H1 (cell line): ENCODE results near the gene SHISA9. TPM values are rescaled to one million over a fixed set of nuclear protein-coding genes. Genes with fewer than 3 reads are reported as not detected.

Experiments used
- CTCF ChIA-PET: fragments of 300-600 bp; sonication (Branson Sonifier 250); formaldehyde crosslinking; loops from one replicate; lab custom pipeline; 2021; ENCODE audit not compliant: partially characterized antibody; lab: Charles Lee
- POLR2A ChIA-PET: fragments of 300-600 bp; sonication (Branson Sonifier 250); formaldehyde crosslinking; loops from one replicate; lab custom pipeline; 2021; ENCODE audit warnings: inconsistent platforms; ENCODE audit not compliant: partially characterized antibody; lab: Charles Lee
- DNase-seq, 2 experiments: peaks; one replicate each; pipeline versions ENCODE4 v3.0.0 to v3.0.0-alpha.2; 2010 to 2022; ENCODE audit warnings: low spot score in 2 of 2, low read depth in 1 of 2, mixed read lengths in 1 of 2
- FAIRE-seq: peaks from 2 replicates; lab custom pipeline; 2011; peaks lifted over from hg19 to GRCh38; lab: Jason Lieb, UNC
- H2AFZ ChIP-seq: 2 replicates; pipeline ENCODE4 v1.8.1; 2012; ENCODE audit warnings: low read length, inconsistent platforms
- H2AK5ac ChIP-seq: 2 replicates; pipeline ENCODE4 v1.6.1; 2013; ENCODE audit warnings: low read depth, low read length
- H2BK120ac ChIP-seq: replicated peaks from 2 replicates; pipeline ENCODE3; 2013; ENCODE audit warnings: low read depth, low read length, inconsistent platforms
- H2BK12ac ChIP-seq: 2 replicates; pipeline ENCODE4 v1.6.1; 2013; ENCODE audit warnings: low read depth, low read length
- H2BK15ac ChIP-seq: 2 replicates; pipeline ENCODE4 v1.6.1; 2013; ENCODE audit warnings: low read length
- H2BK20ac ChIP-seq: 2 replicates; pipeline ENCODE4 v1.6.1; 2013; ENCODE audit warnings: low read length
- H2BK5ac ChIP-seq: 2 replicates; pipeline ENCODE4 v1.6.1; 2013; ENCODE audit warnings: low read depth, low read length
- H3K14ac ChIP-seq: 2 replicates; pipeline ENCODE4 v1.6.1; 2013; ENCODE audit warnings: inconsistent platforms; ENCODE audit not compliant: insufficient read length
- H3K18ac ChIP-seq: 2 replicates; pipeline ENCODE4 v1.6.1; 2013; ENCODE audit warnings: low read length; ENCODE audit errors: extremely low read depth
- H3K23ac ChIP-seq: 2 replicates; pipeline ENCODE4 v1.6.1; 2013; ENCODE audit warnings: inconsistent platforms; ENCODE audit not compliant: insufficient read length
- H3K23me2 ChIP-seq: 2 replicates; pipeline ENCODE4 v1.6.1; 2013; ENCODE audit warnings: low read depth, low read length
- H3K27ac ChIP-seq: 2 replicates; pipeline ENCODE4 v1.6.1; 2011; ENCODE audit warnings: low read depth, low read length, inconsistent platforms
- H3K27me3 ChIP-seq, 4 experiments: replicated peaks in 1 of 4; 1 replicate in 1 of 4; 2 replicates in 3 of 4; pipeline versions ENCODE4 v1.6.1 to v1.8.1; 2011 to 2013; ENCODE audit warnings: low read length in 3 of 4, mild to moderate bottlenecking in 3 of 4, inconsistent platforms in 2 of 4, mixed read lengths in 2 of 4, moderate library complexity in 1 of 4; ENCODE audit not compliant: control insufficient read depth in 3 of 4, insufficient read depth in 3 of 4; ENCODE audit errors: extremely low read depth in 1 of 4
- H3K36me3 ChIP-seq, 4 experiments: 2 replicates each; pipeline versions ENCODE4 v1.6.1 to v1.8.1; 2011 to 2013; ENCODE audit warnings: mild to moderate bottlenecking in 4 of 4, low read length in 3 of 4, moderate library complexity in 2 of 4, control low read depth in 1 of 4, inconsistent platforms in 1 of 4; ENCODE audit not compliant: insufficient read depth in 4 of 4, control insufficient read depth in 2 of 4
- H3K4ac ChIP-seq: replicated peaks from 2 replicates; pipeline ENCODE3; 2013; ENCODE audit warnings: low read length, low read depth, mixed read lengths, inconsistent platforms; ENCODE audit not compliant: insufficient read length
- H3K4me1 ChIP-seq, 4 experiments: replicated peaks in 1 of 4; 1 replicate in 1 of 4; 2 replicates in 3 of 4; pipeline versions ENCODE4 v1.6.1 to v1.8.1; 2011 to 2013; ENCODE audit warnings: low read length in 3 of 4, inconsistent platforms in 2 of 4, mixed read lengths in 1 of 4; ENCODE audit not compliant: insufficient read depth in 4 of 4, control insufficient read depth in 3 of 4
- H3K4me2 ChIP-seq, 2 experiments: 2 replicates each; pipeline versions ENCODE4 v1.6.1 to v1.8.1; 2011 to 2013; ENCODE audit warnings: low read depth in 2 of 2, low read length in 2 of 2, control low read depth in 1 of 2, inconsistent platforms in 1 of 2, mild to moderate bottlenecking in 1 of 2; ENCODE audit not compliant: insufficient read depth in 1 of 2
- H3K4me3 ChIP-seq, 4 experiments: fragments of 200-600, 300-600 bp in 1 of 4; sonication (generic), shearing (Covaris generic), sonication (Bioruptor Twin) in 1 of 4; 2 replicates each; pipeline versions ENCODE4 v1.5.1 to v1.8.1; 2011 to 2016; ENCODE audit warnings: low read length in 4 of 4, low read depth in 3 of 4, control low read depth in 2 of 4, inconsistent platforms in 2 of 4, mild to moderate bottlenecking in 2 of 4, mixed read lengths in 1 of 4, moderate library complexity in 1 of 4; ENCODE audit not compliant: insufficient read depth in 2 of 4; ENCODE audit errors: extremely low read depth in 1 of 4
- H3K56ac ChIP-seq: replicated peaks from 2 replicates; pipeline ENCODE3; 2013; ENCODE audit warnings: low read depth, mild to moderate bottlenecking, mixed read lengths, low read length, inconsistent platforms; ENCODE audit not compliant: insufficient read length
- H3K79me1 ChIP-seq: 2 replicates; pipeline ENCODE4 v1.6.1; 2013; ENCODE audit warnings: low read depth, low read length, control low read depth
- H3K79me2 ChIP-seq, 2 experiments: 2 replicates each; pipeline versions ENCODE4 v1.6.1 to v1.8.1; 2012 to 2013; ENCODE audit warnings: low read length in 2 of 2, mild to moderate bottlenecking in 2 of 2, inconsistent platforms in 1 of 2; ENCODE audit not compliant: insufficient read depth in 2 of 2, control insufficient read depth in 1 of 2
- H3K9ac ChIP-seq, 4 experiments: replicated peaks in 1 of 4; 1 replicate in 1 of 4; 2 replicates in 3 of 4; pipeline versions ENCODE4 v1.6.1 to v1.8.1; 2011 to 2013; ENCODE audit warnings: low read depth in 3 of 4, low read length in 3 of 4, control low read depth in 2 of 4, mild to moderate bottlenecking in 2 of 4, moderate library complexity in 2 of 4, inconsistent platforms in 1 of 4; ENCODE audit errors: extremely low read depth in 1 of 4
- H3K9me3 ChIP-seq, 2 experiments: 2 replicates each; pipeline versions ENCODE4 v1.6.1 to v1.8.1; 2012 to 2013; ENCODE audit warnings: mild to moderate bottlenecking in 2 of 2, moderate library complexity in 2 of 2, control low read depth in 1 of 2, inconsistent platforms in 1 of 2, low read depth in 1 of 2, low read length in 1 of 2, mixed read lengths in 1 of 2; ENCODE audit not compliant: insufficient read depth in 2 of 2
- H4K20me1 ChIP-seq, 2 experiments: replicated peaks in 1 of 2; 2 replicates each; pipeline versions ENCODE3 to v1.8.1; 2011 to 2013; ENCODE audit warnings: inconsistent platforms in 2 of 2, low read length in 2 of 2, mild to moderate bottlenecking in 1 of 2; ENCODE audit not compliant: insufficient read depth in 2 of 2, control insufficient read depth in 1 of 2
- H4K5ac ChIP-seq: 2 replicates; pipeline ENCODE4 v1.6.1; 2013; ENCODE audit warnings: low read length, low read depth, mixed read lengths, inconsistent platforms; ENCODE audit not compliant: insufficient read length
- H4K8ac ChIP-seq: 2 replicates; pipeline ENCODE4 v1.8.0; 2013; ENCODE audit warnings: mild to moderate bottlenecking, moderate library complexity, low read length, inconsistent platforms; ENCODE audit not compliant: insufficient read depth; ENCODE audit errors: extremely low read depth
- H4K91ac ChIP-seq: replicated peaks from 2 replicates; pipeline ENCODE3; 2013; ENCODE audit warnings: low read length, mixed read lengths, inconsistent platforms; ENCODE audit not compliant: insufficient read length
- BACH1 ChIP-seq: IDR thresholded peaks from 2 replicates; pipeline ENCODE4 v1.6.1; 2012; ENCODE audit warnings: low read length, improper control_type of control experiment
- BCL11A ChIP-seq, 2 experiments: IDR thresholded peaks; one replicate each; pipeline ENCODE4 v1.6.1; 2011; ENCODE audit warnings: low read depth in 2 of 2, low read length in 2 of 2, mild to moderate bottlenecking in 2 of 2
- CEBPB ChIP-seq: IDR thresholded peaks from 2 replicates; pipeline ENCODE4 v1.6.1; 2012; ENCODE audit warnings: low read depth, low read length
- CTBP2 ChIP-seq: IDR thresholded peaks from 2 replicates; pipeline ENCODE4 v1.7.0; 2011; ENCODE audit warnings: borderline replicate concordance, mild to moderate bottlenecking, moderate library complexity, mixed read lengths, low read length; ENCODE audit not compliant: insufficient read depth, insufficient read length
- HDAC2 ChIP-seq, 2 experiments: fragments of 300-600 bp in 1 of 2; sonication (generic) in 1 of 2; IDR thresholded peaks; 2 replicates each; pipeline ENCODE4 v1.6.1; 2011 to 2012; ENCODE audit warnings: low read depth in 2 of 2, low read length in 2 of 2, mild to moderate bottlenecking in 2 of 2, moderate library complexity in 2 of 2, borderline replicate concordance in 1 of 2, inconsistent platforms in 1 of 2
- JUND ChIP-seq: IDR thresholded peaks from 2 replicates; pipeline ENCODE4 v1.6.1; 2011; ENCODE audit warnings: mild to moderate bottlenecking, improper control_type of control experiment, low read length
- NRF1 ChIP-seq: IDR thresholded peaks from 2 replicates; pipeline ENCODE4 v1.6.1; 2011; ENCODE audit warnings: mild to moderate bottlenecking, low read depth, low read length, improper control_type of control experiment
- POLR2A ChIP-seq, 2 experiments: IDR thresholded peaks; 1 replicate in 1 of 2; 2 replicates in 1 of 2; pipeline ENCODE4 v1.6.1; 2011; ENCODE audit warnings: low read depth in 2 of 2, low read length in 2 of 2, mild to moderate bottlenecking in 2 of 2; ENCODE audit errors: control extremely low read depth in 1 of 2
- POLR2AphosphoS5 ChIP-seq: IDR thresholded peaks from 2 replicates; pipeline ENCODE4 v1.6.1; 2011; ENCODE audit warnings: low read depth, low read length
- SIN3A ChIP-seq, 2 experiments: IDR thresholded peaks in 1 of 2; conservative IDR thresholded peaks in 1 of 2; 2 replicates each; pipeline ENCODE4 v1.6.1; 2011 to 2012; ENCODE audit warnings: low read length in 2 of 2, improper control_type of control experiment in 1 of 2, low read depth in 1 of 2, mild to moderate bottlenecking in 1 of 2
- SIX5 ChIP-seq: IDR thresholded peaks from 2 replicates; pipeline ENCODE4 v1.6.1; 2011; ENCODE audit warnings: mild to moderate bottlenecking, low read depth, low read length
- SP4 ChIP-seq: IDR thresholded peaks from 2 replicates; pipeline ENCODE4 v1.6.1; 2012; ENCODE audit warnings: low read length, inconsistent platforms
- SRF ChIP-seq: IDR thresholded peaks from 2 replicates; pipeline ENCODE4 v1.6.1; 2011; ENCODE audit warnings: mild to moderate bottlenecking, low read depth, low read length, moderate library complexity
- WGBS, 2 experiments: shearing (Covaris generic) in 1 of 2; methylation state at CpG; one replicate each; pipeline versions ENCODE4 v1.1.6 to v1.1.7; 2013 to 2015; ENCODE audit warnings: low lambda C conversion rate in 2 of 2, mixed read lengths in 2 of 2, inconsistent platforms in 1 of 2, low coverage in 1 of 2, missing lambda C conversion rate in 1 of 2; ENCODE audit not compliant: insufficient replicate concordance in 2 of 2, insufficient coverage in 1 of 2, insufficient read length in 1 of 2; ENCODE audit errors: extremely low coverage in 1 of 2, missing lambda C conversion rate in 1 of 2; 5-methylcytosine and 5-hydroxymethylcytosine counted together
- polyA plus RNA-seq, 7 experiments: library from polyadenylated mRNA; depleted of rRNA in 3 of 7; stranded (reverse) in 5 of 7; unstranded in 2 of 7; fragments of >200 nt in 5 of 7; fragments of 200-250 nt in 2 of 7; gene quantifications; 1 replicate in 5 of 7; 2 replicates in 1 of 7; 4 replicates in 1 of 7; pipeline versions ENCODE4 v1.2.1 to v1.2.3, GENCODE V29; 2011 to 2013; ENCODE audit warnings: missing spikeins in 2 of 7, mixed read lengths in 2 of 7
- total RNA-seq: library from RNA; stranded (reverse); fragmentation: NEBNext Ultra II Directional; extraction: Animal tissue kit (Norgen Biotek cat#: 25700); gene quantifications from 2 replicates; pipeline ENCODE4 v1.2.1, GENCODE V29; 2021
- TF ChIP-seq, protein P1 (sequence below): IDR thresholded peaks from 2 replicates; pipeline ENCODE4 v1.6.1; 2011; ENCODE audit warnings: low read length, improper control_type of control experiment

Gene SHISA9
- total and polyA plus RNA-seq, 2 of the 8 experiments (the other 6 are each of a cell fraction or from before 2014, with no cell fraction given), result 25.6 to 39.8 TPM

DNA sequence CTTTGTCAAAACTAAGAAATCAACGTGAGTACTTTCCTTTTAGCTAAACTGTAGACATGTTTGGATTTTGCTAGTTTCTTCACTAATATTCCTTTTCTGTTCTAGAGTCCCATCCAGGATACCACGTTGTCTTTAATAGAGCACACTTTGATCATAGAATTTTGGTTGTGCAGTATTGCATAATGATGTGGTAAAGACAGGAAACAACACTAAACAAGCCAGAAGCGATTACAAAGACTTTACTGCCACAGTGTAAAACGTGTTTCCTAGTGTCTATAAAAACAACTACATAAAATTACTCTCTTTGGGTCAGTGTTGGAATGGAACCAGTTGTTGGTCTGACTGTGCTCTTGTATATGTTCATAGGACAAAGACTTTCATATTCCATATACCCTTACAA lies 19.3 kb downstream of the SHISA9 start:
- Histone ChIP-seq H3K79me2 (peaks cover 0 to 77% of the 10 kb centered on the region in 2 experiments; a peak in 3 of 4 replicates), H3K23ac (no peak overlapping the region), H3K36me3 (peaks cover 0 to 4% (median 0%) of the 10 kb centered on the region in 4 experiments; a peak in 2 of 8 replicates), H3K9ac (no peak overlapping the region), H3K18ac (no peak overlapping the region), H3K9me3 (no peaks in the 10 kb centered on the region), H2AK5ac (no peak overlapping the region), H4K8ac (no peak overlapping the region), H4K20me1 (no peaks in the 10 kb centered on the region), H4K5ac (no peak overlapping the region), H2BK5ac (no peak overlapping the region), H2AFZ (no peak overlapping the region), H2BK20ac (no peak overlapping the region), H4K91ac (no peak overlapping the region), H3K4me3 (no peak overlapping the region), H3K23me2 (no peaks in the 10 kb centered on the region), H2BK15ac (no peak overlapping the region), H3K4ac (no peak overlapping the region), H2BK12ac (no peak overlapping the region), H3K79me1 (peaks cover 5% of the 10 kb centered on the region; the same call in 1 of the 2 replicates), H3K14ac (no peak overlapping the region), H3K4me2 (no peak overlapping the region), H2BK120ac (no peak overlapping the region), H3K4me1 (peaks cover 2 to 8% (median 6%) of the 10 kb centered on the region in 4 experiments; a peak in 3 of 7 replicates), H3K27me3 (no peaks in the 10 kb centered on the region), H3K56ac (no peak overlapping the region), H3K27ac (no peak overlapping the region)
- DNase-seq (no peak), FAIRE-seq (no peak)
- ChIA-PET CTCF (interaction anchor here (3.3 kb wide), 1 partner anchor 12 kb away, joined by 20 read pairs; no protein-coding TSS in a partner anchor), POLR2A (no interaction called here)
- WGBS, 2 experiments, result 86% methylated on average over 4 of the region's 4 CpGs; no CpG with 5 or more reads in 1 of the 2 experiments
- no peak for TF ChIP-seq SP4
- no peak for TF ChIP-seq HDAC2 (IDR thresholded peaks at IDR 0.05; ENCODE audit: borderline replicate concordance in 1 of 2, low read depth in 2 of 2, low read length in 2 of 2)
- no peak for TF ChIP-seq SIX5
- TF ChIP-seq BCL11A (IDR thresholded peaks at IDR 0.05; ENCODE audit: low read depth in 2 of 2, low read length in 2 of 2), result no peak
- no peak for TF ChIP-seq JUND
- TF ChIP-seq SIN3A (conservative IDR thresholded peaks at IDR 0.05 in 1 of 2, IDR thresholded peaks at IDR 0.05 in 1 of 2; ENCODE audit: low read depth in 1 of 2, low read length in 2 of 2), result no peak
- TF ChIP-seq, protein P1, sequence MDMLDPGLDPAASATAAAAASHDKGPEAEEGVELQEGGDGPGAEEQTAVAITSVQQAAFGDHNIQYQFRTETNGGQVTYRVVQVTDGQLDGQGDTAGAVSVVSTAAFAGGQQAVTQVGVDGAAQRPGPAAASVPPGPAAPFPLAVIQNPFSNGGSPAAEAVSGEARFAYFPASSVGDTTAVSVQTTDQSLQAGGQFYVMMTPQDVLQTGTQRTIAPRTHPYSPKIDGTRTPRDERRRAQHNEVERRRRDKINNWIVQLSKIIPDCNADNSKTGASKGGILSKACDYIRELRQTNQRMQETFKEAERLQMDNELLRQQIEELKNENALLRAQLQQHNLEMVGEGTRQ, result no peak
- no peak for TF ChIP-seq POLR2AphosphoS5
- no peak for TF ChIP-seq BACH1
- no peak for TF ChIP-seq NRF1
- TF ChIP-seq POLR2A (IDR thresholded peaks at IDR 0.05; ENCODE audit: control extremely low read depth in 1 of 2, low read depth in 2 of 2, low read length in 2 of 2), result no peak
- no peak for TF ChIP-seq CTBP2
- TF ChIP-seq CEBPB, result no peak
- no peak for TF ChIP-seq SRF
